NOMO-1 (cell line): ENCODE measurements around the gene BRF1.
"Not testable (repeated sequence)": the region's sequence is repeated elsewhere in the genome, so short reads cannot be mapped to it uniquely, and the experiment has no call there.

Experiments used
- DNase-seq, 2 experiments: peaks; one replicate each; lab custom pipeline; 2025; ENCODE audit not compliant: unreplicated experiment in 2 of 2; lab: John Stamatoyannopoulos, UW

The BRF1 gene

GRCh38 chr14:105297311-105297710 is 3.5 kb downstream of the BRF1 start:
- not testable (repeated sequence) for DNase-seq

DNA sequence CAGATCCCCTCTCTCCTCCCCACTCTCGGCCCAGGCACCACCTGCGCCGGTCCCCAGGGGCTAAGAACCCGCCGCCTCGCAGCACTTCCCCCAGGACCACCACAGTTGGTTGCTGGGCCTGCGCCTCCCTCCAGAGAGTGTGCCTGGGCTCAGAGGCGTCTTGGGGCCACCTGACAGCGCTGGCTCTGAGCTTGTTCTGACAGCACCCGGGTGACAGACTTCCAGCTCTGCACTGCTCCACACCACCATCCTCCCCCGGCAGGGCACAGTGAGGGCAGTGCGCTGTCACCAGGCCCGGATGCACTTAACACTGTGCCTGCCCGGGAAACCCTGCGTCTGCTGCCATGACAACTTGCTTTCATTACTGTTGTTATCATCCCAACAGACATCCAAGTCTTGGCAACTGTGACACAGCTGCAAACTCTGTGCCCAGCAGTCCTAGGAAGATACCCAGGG is 6.6 kb downstream of the BRF1 start:
- DNase-seq = no peak

- no peak for DNase-seq
These were observed 7.7 kb downstream of the BRF1 start for GRCh38 chr14:105292826-105293711.

- no peak for DNase-seq
These were observed 10.0 kb downstream of the BRF1 start for GRCh38 chr14:105290621-105291346.

DNA sequence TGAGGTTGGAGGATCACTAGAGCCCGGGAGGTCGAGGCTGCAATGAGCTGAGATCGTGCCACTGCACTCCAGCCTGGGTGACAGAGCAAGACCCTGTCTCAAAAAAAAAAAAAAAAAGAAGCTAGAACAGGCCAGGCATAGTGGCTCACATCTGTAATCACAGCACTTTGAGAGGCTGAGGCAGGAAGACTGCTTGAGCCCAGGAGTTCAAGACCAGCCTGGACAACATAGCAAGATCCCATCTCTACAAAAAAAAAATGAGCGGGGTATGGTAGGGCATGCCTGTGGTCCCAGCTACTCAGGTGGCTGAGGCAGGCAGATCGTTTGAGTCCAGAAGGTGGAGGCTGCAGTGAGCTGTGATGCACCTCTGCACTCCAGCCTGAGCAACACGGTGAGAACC is 11.9 kb downstream of the BRF1 start:
- not testable (repeated sequence) for DNase-seq

DNA sequence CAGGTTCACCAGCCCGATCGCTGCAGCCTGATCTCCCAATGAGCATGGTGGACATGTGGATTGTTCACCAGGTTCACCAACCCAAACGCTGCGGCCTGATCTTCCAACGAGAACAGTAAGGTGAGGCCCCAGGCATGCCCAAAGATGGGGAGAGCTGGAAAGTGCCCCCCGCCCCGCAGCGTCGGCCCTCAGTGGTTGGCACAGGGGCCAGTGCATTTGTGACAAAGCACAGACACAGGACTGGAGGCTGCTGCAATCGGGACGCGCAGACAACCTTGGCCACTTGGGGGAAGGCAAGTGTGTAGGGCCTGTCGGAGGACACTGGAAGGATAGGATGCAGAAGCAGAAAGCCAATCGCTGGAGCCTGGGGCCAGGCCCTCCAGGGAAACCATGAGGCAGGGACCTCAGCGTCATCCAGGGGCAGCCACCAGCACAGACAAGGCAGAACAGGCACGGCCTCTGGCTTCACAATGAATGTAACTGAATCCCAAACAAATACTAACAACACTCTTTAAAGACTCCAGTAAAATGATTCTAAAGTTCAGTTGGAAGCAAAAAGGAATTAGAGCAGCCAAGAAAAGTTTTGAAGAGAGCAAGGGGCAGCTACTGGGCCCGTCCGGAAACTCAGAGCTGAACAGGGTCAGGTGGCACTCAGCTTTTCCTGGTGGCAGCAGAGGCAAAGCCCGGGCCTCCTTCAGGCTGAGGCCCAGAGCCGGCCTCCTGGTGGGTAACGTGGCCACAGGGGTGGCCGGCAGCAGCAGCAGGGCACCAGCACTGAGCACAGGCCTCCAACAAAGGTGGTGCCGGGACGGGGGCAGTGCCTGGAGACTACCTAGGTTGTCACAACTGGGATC is 13.3 kb downstream of the BRF1 start:
- no peak for DNase-seq

- no peak for DNase-seq
These were observed 14.0 kb downstream of the BRF1 start for GRCh38 chr14:105286759-105287144.

DNA sequence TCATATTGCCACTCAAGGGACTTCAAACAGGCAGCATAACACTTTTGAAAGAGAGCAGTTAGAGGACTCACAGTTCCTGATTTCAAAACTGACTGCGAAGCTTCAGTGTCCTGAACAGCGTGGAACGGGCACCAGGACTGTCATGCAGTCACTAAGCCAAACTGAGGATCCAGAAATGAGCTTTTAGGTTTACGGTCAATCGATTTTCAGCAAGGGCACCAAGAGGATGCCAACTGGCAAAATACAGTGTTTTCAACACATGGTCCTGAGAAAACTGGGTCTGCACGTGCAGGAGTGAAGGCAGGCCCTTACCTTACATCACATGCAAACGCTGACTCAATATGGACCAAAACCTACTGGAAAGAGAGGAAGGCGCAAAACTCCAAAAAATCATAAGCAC is 15.6 kb downstream of the BRF1 start:
- DNase-seq = no peak

- no peak for DNase-seq
These were observed 16.9 kb downstream of the BRF1 start for GRCh38 chr14:105283899-105284298.

- DNase-seq = no peak
These were observed 17.8 kb downstream of the BRF1 start for GRCh38 chr14:105283028-105283427.

DNA sequence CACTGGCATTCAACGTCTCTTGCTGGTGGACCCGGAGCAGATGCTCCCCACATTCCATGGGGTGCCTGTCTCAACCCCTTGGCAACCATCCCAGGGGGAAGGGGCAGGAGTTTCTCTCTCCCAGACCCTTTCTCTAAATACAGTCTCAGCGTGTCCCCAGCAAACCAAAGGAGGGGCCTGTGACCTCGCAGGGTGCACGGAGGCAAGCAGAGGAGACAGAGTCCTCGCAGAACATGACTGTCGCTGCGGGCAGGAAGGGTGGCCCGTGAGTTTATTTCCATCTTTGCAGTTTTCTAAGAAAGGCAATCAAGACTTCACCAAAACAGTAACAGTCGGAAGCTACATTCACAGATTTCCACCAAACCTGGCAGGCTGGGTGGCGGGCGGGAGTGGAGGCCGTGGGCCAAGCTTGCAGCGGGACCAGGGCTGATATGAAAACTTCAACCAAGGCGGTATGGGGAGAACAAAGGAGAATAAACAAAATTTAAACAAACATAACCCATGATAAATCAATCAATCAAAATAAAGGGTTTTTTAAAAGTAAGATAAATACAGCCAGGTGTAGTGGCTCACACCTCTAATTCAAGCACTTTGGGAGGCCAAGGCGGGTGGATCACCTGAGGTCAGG is 18.6 kb downstream of the BRF1 start:
- no peak for DNase-seq

GRCh38 chr14:105281371-105282097 is 19.3 kb downstream of the BRF1 start:
- peak; percentile 2 to 49 for DNase-seq

GRCh38 chr14:105280525-105280924 is 20.3 kb downstream of the BRF1 start:
- no peak for DNase-seq

DNA sequence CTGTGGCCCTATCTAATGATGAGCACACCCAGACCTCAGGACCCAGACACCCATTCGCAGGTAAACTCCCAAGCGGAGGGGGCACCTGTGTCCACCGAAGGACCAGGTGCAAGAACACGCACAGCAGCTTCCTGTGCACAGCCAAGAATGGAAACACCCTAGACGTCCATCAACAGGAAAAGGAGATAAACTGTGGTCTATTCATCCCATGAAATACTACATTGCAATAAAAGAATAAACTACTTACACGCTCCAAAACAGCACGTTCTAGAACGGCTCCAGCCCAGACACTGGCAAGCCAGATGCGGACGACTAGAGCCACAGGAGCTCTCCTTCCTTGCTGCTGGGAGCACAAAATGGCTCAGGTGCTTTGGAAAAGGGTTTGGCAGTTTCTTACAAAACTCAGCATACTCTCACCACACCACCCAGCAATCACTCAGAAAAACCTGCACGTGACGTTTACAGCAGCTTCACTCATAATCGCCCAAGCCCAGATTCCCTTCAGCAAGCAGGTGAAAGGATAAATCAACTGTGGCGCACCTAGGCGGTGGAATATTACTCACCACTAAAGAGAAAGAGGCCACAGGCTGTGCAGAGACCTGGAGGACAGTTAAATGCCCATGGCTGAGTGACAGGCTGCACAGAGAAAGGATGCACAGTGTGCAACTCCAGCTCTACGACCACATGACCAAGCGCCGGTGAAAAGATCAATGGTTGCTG is 21.0 kb downstream of the BRF1 start:
- DNase-seq = no peak

DNA sequence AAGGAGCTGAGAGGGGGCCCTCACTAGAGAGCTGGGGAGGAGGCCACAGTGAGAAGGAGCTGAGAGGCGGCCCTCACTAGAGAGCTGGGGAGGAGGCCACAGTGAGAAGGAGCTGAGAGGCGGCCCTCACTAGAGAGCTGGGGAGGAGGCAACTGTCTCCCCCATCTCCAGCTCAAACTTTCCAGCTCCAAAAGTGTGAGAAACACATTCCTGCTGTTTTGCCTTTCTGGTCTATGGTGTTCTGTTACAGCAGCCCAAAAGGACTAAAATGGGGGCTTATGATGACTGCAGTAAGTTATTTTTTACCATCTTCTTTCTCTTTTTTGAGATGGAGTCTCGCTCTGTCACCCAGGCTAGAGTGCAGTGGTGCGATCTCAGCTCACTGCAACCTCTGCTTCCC is 23.4 kb downstream of the BRF1 start:
- not testable (repeated sequence) for DNase-seq

DNA sequence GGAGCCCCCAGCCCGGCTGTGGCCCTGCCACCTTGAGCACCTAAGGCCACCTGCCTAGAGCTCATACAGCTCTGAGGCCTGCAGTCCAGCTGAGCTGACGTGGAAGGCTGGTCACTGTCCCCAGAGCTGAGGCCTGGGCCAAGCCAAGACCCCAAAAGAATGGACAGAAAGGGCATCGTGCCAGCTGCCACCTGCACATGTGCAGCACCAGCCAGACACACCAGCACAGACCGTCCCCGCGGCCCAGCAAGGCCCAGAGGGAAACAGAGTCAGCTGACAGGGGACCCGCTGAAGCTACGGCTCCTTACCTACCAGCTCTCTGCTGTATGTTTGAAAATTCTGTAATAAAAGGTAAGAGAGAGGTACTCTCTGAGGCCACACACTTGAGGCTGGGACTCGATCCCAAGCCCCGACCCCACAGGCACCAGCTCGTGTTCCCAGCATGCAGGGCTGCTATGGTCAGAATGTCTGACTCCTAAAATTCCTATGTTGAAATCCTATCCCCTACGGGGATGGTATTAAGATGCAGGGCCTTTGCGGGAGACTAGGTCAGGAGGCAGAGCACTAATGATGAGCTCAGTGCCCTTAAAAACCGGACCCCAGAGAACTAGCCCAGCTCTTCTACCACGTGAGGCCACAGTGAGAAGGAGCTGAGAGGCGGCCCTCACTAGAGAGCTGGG is 25.4 kb downstream of the BRF1 start:
- no peak for DNase-seq

GRCh38 chr14:105274637-105275036 is 26.2 kb downstream of the BRF1 start:
- DNase-seq = no peak

DNA sequence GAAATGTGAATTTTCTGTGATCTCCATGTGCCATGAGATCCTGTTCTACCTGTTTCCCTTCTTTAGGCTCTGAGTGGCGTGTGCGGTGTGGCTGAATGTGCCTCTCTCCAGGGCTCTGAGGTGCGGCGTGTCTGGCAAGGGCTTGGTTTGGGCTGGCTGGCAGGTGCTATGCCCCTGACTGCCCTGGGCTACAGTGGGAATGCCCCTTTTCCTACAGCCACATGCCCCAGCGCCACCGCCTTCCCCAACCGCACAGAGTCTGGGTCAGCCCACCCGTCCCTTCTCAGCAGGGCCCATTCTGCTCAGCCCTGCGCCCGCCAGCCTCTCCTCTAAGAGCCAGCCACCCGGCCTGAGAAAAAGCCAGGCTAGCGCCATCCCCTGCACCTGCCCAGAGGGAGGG is 27.7 kb downstream of the BRF1 start:
- no peak for DNase-seq

- DNase-seq = no peak
These were observed 28.2 kb downstream of the BRF1 start for GRCh38 chr14:105272623-105273022.
